ENCODE measurements around the gene AGBL1.
A peak's percentile ranks its signal among the peaks of the same experiment; 100 is the strongest.

The AGBL1 gene

DNA sequence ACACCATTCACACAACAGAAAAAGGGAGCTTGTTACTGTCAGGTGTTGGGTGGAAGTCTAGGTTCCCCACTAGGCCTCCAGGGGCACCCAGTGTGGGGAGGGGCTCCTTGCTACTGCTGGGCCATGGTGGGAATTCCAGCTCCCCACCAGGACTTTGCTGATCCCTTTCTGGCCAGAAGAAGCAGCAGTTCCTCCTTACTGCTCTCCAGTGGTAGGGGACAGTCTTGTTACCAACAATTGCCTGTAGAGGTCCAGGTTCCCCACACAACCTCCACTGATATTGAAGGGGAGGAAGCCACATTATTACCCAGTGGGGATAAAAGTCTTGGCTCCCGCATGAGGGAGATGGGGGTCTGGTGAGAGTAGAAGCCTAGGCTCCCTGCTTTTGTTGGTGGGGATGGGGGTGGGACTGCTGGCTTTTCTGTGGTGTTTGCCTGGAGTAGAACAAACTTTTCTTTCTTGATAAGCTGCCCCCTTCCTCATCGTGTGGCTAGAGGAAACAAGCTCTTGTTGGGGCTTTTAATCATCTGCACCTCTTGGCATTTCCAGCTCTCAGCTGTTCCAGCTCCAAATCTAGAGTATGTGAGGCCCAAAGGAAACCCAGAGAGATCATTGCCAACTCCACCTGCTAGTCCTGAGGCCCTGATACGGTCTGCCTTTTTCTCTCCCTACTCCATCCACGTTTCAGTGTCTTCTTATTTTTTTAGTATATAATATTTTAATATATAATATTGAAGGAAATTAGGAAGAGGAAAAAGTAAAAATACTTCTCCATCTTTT is 824.2 kb downstream of the AGBL1 start:
- no peak for DNase-seq

DNA sequence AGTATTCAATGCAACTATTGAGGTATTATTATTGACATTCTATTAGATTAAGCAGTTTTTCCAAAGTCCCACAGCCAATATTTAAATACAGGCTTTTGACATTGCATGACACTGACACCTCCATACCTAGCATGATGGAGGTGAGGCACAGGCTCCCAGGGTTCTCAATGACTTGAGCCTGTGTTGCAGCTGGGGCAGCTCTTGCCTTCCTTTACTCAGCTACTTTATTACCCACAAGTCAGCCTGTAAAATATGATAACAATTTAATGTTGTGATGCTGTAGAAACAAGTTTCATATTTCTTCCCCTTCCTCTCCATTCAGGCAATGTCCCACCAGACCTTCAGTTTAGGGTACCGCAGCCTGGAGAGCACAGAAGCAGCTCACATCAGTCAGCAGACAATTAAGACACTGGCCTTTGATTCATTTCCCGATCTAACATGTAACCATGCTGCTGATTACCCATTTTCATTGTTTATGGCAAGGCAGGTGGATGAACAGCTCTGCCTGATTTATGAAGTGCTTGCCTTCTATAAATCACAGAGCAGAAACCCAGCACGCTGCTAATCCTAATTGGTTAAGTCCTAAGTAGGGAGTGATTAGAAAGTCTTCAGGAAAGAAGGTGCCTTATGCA is 826.1 kb downstream of the AGBL1 start:
- no peak for DNase-seq

DNA sequence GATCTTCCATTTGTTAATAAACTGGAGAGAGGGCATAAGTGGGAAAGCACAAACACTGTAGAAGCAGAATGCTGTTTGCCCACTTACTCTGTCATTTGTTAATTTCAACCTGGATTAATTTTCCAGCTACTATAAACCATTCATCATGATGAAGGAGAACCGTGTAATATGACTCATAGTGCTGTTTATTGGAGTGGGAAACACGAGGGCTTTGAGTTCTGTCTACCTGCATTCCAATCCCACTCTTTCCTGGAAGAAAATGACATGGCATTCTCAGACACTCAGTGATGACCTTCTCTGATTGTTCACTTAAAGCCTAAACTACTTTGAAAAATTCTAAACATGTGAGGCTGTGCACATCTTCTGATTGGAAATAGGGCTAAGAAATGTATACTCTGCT is 826.7 kb downstream of the AGBL1 start:
- DNase-seq, result no peak

DNA sequence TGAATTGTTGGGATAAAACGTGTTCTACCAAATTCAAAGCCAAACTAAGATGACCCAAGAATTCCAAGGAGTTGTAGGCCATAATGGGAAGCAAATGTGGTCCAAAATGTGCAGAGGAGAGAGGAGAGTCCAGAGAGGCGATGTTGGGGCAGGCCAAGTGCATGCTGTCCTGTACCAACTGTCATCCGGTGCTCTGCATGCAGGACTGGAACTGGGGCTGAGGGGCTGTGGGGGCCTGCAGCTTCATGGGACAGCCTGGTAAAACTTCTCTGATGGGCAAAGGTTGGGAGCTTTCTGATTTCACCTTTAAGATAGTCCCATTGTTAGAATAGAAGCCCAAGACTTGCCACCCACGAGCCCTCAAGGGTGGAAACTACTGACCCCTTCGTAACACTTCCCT is 831.4 kb downstream of the AGBL1 start:
- no peak for DNase-seq

DNA sequence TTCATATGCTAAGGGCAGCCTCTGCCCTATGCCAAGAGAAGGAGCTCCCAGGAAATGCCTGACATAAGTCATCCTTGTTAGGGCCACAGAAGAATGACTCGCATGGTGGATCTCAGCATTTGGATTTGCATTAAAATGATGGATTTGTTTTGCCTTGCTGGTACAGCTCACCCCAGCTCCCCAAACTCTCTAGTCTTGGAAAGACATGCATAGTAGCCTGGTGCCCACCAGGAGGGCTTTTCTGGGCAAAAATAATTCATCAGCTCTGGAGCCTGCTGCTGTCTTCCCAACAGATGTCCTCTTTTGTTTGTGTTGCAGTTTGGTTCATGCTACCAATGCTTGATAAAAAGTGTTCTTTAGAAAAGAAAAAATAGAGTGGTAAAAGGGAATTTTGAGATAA is 833.0 kb downstream of the AGBL1 start:
- DNase-seq, result no peak

DNA sequence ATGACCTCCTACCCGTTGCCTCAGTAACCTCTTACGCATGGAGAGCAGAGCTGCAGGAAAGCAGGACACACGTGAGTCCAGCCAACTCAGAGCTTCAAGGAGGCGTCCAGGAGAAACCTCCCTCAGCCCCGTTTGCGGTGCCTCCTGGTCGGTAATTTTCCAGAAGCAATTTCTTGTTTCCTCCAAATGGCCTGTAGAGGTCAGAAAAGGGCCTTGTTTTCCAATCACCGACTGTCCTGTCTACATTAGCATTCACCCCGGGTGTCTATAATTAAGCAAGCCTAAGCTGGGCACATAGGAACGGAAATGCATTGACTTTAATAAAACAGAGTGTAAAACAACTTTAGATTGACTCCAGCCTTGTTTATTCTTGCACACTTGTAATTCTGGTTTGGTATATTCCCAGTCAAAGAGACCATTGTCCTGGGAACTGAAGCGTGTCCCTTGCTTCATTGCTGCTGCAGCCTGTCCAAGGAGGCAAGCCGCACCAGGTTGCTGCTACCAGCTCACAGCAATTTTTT is 836.2 kb downstream of the AGBL1 start:
- DNase-seq, result peak; percentile 11 to 27 (median 19)

DNA sequence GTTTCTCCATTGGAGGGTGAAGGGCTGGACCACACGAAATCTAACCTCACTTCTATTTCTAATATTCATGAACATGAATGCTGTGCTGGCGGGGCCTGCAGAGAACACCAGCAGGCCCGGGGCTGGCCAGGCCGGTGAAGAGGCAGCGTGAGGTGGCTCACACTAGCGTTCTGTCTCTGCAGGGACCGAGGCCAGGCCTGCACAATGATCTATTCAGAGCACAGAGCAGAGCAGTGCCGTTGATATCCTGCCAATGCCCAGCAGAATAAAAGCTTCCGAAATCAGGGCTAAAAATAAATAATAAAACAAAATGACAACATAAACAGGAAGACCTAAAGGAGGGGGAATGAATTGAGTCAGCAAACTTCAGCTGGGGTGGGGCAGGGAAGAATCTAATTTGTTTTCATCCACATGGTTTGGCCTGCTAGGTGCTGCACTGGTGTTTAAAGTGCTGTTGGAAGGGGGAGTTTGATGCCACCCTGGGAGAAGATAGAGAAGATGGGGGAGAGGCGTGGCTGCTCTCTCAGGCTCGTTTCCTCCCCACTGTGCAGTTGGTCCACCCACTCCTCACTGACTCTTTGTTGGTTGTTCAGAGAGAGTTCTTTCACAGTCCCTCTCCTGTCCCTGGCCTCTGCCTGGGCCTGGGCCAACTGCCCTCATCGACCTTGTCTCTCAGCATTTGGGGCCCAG is 837.1 kb downstream of the AGBL1 start:
- no peak for DNase-seq

DNA sequence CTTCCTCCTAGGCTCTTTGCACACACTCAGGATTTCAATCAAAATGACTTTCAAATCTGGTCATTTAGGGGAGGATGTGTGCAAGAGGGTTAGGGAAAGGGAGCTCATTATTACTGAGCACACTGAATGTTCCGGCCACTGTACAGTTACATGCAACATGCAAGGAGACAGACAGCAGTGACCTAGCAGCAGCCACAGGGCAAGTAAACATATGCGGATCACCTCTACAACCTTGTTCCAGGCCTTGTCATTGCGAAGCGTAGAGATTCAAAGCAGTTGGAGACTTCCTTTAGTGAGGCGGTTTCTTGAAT is 837.6 kb downstream of the AGBL1 start:
- no peak for DNase-seq

DNA sequence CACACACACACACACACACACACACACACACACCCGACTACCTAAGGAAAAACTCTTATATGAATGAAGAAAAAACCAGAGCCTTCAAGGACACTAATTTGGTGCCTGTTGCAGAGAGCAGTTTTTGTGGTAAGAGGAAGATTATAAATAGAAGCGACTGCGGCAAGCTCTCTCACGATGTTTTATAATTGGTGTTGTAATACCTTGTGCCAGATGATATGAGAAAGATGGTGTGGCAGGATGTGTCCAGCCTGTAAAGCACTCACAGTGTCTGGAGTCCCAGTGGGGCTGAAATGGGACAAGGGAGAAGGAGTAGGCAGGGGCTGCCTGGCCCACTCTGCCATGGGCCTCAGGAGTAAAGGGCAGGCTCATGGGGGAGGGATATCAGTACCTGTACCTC is 839.9 kb downstream of the AGBL1 start:
- no peak for DNase-seq

DNA sequence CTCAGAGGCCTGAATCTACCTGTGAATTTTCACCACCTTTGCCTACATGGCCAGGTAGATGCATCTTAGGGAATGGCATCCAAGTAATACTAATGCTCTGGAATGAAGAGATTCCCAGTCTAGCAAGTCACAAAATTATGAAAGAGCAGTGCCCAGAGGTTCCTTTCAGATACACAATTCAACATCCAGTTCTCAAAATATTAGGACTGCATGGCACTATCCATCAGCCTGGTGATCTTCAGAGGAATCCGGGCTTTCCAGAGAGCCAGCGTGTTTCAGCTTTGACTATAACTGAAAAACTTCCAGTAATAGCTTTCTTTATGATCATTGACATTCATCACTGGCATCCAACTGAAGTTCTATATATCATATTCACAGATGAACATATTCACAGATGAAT is 849.8 kb downstream of the AGBL1 start:
- DNase-seq, result no peak

DNA sequence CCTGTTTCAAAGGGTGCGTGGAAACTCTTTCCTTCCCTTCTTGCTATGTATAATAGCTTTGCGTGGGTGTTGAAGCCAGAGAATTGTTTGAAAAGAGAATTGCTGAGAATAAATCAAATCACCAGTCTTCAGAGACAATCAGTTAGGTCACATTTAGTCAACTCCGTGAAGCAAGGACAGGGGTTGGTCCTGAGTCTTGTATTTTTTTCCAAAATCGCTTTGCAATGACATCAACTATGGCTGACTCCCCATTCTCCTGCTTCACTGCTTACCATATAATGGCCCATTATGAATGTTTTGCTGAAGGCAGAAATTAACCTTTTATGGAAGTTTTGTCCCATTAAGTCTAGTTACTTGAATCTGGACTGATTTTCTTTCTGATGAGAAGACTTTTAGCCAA is 852.8 kb downstream of the AGBL1 start:
- no peak for DNase-seq

DNA sequence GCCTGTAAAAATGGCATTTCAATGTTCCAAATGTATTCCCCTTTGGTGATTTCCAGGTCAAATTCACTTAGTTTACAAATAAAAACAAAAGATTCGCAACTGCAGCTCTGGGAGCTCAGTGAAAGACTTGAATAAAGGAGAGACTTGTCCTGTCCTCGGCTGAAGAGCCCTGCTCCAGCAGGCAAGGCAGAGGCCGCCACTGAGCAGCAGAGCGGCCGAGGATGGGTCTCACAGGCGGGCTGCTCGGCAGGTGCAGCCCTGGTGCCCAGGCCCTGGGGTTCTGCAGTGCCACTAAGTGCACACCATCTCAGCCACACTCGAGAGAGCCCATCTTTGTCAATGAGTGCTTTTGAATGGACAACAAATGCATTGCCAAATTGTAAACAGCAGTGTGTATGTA is 856.2 kb downstream of the AGBL1 start:
- no peak for DNase-seq

DNA sequence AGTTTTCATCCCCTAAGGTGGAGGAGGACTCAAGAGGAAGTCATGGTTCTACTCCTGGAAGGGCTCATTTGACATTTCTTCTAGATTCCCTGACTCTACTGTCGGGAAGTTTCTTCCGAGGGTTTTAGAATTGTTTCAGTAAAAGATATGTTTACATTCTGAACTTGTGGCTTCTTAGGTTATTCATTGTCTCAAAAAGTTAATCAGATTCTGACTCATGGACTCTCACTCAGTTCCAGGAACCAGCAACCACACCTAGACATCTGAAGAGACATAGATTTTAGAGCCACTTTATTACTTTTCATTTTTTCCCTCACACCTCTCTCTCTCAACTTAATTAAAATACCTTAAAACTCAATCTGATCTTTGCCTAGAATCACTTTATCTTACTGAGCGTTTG is 862.6 kb downstream of the AGBL1 start:
- DNase-seq, result no peak

DNA sequence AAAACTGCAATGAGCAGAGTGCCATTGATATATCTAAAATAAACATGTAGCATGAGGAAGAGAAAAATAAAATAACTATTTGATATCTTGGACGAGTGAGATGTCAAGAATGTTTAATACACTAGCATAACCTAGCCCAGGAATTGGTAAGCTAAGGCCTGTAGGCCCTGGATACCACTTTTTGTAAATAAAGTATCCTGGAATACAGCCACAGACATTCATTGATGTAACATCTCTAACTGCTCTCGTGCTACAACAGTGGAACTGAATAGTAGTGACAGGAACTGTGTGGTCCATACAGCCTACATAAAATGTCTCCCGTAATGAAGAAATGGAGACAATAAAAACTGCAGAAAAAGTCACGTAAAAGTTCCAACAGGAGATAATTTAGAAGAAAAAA is 869.0 kb downstream of the AGBL1 start:
- no peak for DNase-seq

DNA sequence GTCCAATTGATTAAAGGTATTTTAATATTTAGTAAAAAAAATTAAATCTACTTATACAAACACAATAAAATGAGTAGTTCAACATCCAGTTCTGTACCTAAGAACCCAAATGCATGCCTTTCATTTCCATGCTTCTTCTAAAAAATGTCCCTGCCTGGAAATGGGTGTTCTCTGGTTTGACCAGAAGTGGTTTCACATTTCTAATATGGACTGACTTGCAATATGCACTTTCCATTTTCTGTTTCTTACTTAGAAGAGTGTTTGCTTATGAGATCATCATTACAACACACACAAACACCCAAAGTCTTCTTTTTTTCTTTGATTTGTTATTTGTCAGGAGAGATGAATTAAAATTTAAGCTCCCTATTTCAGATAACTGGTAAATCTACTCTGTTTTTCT is 879.6 kb downstream of the AGBL1 start:
- no peak for DNase-seq

DNA sequence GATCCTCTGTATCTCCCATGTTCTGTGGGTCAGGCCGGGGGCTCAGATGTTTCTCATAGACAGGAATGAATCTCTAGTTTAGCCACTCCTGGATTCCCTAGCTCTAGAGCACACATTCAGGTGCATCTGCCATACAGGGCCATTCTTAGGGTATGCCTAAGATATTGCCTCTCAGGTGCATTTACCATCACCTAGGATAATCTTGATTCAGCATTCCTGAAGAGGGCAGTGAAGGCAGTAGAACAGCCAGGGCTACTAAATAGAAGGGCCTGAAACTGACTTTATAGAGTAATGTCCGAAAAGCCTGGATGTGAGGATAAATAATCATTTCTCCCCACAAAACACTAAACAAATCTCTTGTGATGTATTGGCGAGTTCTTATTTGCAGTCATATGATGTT is 882.0 kb downstream of the AGBL1 start:
- DNase-seq, result no peak

DNA sequence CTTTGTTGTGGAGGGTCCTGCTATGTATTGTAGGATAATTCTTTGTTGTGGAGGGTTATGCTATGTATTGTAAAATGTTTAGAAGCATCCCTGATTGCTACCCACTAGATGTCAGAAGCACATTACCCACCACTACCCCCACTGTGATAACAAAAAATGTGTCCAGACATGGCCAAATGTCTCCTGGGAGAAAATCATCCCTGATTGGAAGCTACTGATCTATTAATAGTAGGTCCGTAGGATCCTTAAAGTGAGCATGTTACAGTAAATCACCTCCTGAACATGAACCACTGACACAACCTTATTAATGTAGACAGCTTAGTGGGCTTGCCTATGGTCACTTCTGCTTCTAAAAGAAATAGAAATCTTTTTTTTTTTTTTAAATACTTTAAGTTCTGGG is 884.6 kb downstream of the AGBL1 start:
- DNase-seq, result no peak

DNA sequence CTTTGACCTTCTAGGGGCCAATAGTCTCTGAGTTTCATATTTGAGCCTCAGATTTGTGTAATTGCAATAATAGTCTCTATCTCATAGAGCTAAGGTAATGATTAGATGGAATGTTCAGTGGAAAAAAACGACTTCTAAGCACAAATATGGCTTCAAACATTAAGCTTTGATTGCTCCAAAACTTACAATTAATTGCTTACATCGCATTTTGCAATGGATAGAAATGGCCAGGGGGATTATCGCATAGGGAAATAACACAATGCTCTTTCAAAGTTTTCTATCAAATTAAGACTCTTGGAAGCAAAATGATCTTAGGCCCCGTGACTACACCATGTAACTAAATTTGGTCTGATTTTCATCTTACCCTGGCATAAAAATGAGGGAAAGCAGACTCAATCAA is 888.6 kb downstream of the AGBL1 start:
- no peak for DNase-seq

DNA sequence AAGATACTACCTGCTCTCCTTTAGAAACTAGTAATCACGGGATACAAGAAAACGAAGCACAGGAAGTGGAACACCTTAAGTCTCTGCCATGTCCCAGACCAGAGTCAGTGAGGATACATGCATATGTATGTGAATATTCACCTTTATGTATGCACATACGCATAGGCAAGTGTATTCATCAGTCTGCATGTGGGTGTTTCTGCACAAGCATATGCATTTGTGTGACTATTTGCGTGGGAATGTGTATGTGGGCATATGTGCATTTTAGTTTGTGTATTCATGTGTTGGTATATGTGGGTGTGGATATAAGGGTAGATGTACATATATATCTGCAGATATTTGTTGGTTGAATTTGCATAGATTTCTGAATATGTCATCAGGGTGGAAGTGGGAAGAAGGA is 889.7 kb downstream of the AGBL1 start:
- no peak for DNase-seq

DNA sequence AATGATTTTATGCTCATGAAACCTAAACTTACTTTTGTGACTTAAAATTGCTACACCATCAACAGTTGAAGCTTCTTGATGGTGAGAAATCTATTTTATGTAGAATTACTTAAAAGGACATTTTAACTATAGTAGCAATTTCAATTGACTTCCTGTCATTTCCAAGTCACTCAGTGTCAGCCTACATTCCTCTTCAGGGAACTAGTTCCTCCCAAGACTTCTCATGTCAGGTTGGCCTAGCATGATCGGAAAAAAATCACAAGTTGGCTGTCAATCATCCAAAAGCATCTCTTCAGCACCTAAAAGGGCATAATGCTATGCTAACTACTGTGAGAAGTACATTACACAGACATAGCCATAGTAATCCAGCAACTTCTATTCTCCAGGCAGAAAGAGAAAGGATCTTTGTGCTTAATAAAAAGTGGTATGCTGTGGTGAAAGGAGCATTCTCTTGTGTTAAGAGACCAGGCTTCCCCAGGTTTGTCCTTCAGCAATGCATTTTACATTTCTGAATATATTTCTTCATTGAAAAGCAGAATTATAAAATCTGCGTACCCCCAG is 893.7 kb downstream of the AGBL1 start:
- DNase-seq, result no peak

DNA sequence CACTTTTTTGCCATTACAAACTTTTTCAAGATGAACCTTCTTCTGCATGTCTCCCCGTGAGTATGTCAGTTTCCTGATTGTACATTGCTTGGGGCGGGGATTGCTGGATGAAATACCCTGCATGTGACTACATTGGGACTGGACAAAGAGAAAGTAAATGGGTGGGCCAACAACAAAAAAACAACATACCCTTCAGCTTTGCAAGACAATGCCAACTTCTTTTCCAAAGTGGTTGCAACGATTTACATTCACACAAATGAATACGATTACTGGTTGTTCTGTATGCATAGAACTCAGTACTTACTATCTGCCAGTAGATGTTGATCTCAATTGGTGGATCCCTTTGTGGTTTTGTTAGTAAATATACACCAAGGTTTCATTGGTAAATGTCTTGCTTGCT is 908.4 kb downstream of the AGBL1 start:
- DNase-seq, result no peak

DNA sequence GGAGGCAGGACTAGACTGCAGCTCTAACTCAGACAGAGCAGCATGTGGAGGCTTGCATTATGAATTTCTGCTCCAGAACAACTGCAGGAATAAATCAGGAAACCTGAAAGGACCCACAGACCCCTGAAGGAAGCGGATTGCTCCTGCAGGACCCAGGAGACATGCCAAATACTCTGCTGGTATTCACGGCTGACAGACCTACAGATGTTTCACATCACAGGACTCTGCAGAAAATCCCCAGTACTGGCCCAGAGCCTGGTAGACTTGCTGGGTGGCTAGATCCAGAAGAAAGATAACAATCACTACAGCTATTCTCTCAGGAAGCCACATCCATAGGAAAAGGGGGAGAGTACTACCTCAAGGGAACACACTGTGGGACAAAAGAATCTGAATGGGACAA is 942.1 kb downstream of the AGBL1 start:
- no peak for DNase-seq

DNA sequence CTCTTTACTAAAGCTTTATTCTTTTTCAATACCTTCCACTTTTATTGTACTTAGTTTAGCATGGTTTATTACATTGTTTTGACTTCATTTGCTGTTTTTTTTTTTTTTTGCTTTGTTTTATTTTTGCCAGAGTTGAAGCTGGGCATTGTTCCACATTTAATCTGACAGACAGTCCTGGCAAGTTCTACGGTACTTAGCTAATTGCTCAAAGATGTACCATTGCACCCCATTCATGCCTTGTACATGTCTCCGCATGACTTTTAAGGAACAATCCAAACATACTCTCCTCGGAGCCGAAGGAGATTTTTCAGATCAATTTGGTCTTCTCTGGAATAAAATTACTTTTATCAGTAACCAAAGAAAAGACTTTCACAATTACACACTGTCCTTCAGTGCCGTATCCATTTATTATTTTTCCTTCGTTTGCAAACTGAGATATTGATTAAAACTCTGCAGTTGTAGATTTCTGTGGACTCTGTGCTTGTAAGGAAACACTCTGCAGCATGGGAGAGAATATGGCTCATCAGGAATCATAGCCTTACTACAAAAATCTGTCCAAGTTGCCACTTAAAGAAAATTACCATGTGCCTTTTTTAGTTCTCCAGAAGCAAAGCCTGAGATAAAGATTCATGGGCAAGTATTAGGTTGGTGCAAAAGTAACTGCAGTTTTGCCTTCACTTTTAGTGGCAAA is 952.0 kb downstream of the AGBL1 start:
- DNase-seq, result no peak
